Coronary artery (tissue), 2 donors: ENCODE measurements around the gene CSF3.
A peak's percentile ranks its signal among the peaks of the same experiment; 100 is the strongest.
"Not testable (repeated sequence)": the region's sequence is repeated elsewhere in the genome, so short reads cannot be mapped to it uniquely, and the experiment has no call there.

Experiments
- DNase-seq: peaks from one replicate; pipeline ENCODE4 v3.0.0-alpha.2; 2017; ENCODE audit warnings: low spot score
- H3K27ac ChIP-seq, 2 donors: fragments of 200-600 bp; sonication (generic); one replicate each; pipeline ENCODE4 v1.5.1; 2016 to 2019
- H3K4me3 ChIP-seq: fragments of 200-600 bp; sonication (generic); 2 replicates; pipeline ENCODE4 v1.5.1; 2016; ENCODE audit warnings: mild to moderate bottlenecking, moderate library complexity
- TF ChIP-seq, protein P1 (sequence below): fragments of 200-600 bp; sonication (generic); IDR thresholded peaks from one replicate; pipeline ENCODE4 v1.5.1; 2019; ENCODE audit warnings: antibody characterized with exemption

CSF3 gene

GRCh38 chr17:39996162-39996561 lies 19.1 kb upstream of the CSF3 start:
- H3K27ac ChIP-seq, result peak overlapping the region in 1 of 2 donors; percentile 37
- no peak for DNase-seq
- H3K4me3 ChIP-seq, result no peak overlapping the region
- TF ChIP-seq, protein P1, sequence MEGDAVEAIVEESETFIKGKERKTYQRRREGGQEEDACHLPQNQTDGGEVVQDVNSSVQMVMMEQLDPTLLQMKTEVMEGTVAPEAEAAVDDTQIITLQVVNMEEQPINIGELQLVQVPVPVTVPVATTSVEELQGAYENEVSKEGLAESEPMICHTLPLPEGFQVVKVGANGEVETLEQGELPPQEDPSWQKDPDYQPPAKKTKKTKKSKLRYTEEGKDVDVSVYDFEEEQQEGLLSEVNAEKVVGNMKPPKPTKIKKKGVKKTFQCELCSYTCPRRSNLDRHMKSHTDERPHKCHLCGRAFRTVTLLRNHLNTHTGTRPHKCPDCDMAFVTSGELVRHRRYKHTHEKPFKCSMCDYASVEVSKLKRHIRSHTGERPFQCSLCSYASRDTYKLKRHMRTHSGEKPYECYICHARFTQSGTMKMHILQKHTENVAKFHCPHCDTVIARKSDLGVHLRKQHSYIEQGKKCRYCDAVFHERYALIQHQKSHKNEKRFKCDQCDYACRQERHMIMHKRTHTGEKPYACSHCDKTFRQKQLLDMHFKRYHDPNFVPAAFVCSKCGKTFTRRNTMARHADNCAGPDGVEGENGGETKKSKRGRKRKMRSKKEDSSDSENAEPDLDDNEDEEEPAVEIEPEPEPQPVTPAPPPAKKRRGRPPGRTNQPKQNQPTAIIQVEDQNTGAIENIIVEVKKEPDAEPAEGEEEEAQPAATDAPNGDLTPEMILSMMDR, result no peak

DNA sequence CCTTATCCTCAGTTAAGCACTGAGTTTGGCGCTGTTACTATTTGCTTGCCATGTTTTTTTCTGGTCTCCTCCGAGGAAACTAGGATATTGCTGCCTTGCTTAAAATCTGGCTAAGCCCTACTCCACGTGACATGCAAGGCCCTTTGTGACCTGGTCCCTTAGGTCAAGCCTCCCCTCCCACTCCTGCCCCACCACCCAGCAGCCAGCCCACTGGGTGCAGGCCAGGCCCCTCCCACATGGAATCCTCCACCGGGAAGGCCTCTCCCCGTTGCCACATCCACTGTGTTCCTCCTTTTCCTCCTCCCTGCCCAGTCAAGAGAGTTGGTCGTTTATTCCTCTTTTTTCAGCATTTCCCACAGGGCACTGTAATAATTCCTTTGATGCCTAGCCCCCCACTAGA lies 18.4 kb upstream of the CSF3 start:
- no peak for DNase-seq
- H3K4me3 ChIP-seq, result no peak overlapping the region
- peak overlapping the region in 1 of 2 donors; percentile 24 for H3K27ac ChIP-seq
- TF ChIP-seq, protein P1, result no peak

- TF ChIP-seq, protein P1, result no peak
- no peak for DNase-seq
- no peak overlapping the region for H3K4me3 ChIP-seq
- peak overlapping the region in 1 of 2 donors; percentile 24 for H3K27ac ChIP-seq
Observed at GRCh38 chr17:39997543-39997942, 17.7 kb upstream of the CSF3 start.

DNA sequence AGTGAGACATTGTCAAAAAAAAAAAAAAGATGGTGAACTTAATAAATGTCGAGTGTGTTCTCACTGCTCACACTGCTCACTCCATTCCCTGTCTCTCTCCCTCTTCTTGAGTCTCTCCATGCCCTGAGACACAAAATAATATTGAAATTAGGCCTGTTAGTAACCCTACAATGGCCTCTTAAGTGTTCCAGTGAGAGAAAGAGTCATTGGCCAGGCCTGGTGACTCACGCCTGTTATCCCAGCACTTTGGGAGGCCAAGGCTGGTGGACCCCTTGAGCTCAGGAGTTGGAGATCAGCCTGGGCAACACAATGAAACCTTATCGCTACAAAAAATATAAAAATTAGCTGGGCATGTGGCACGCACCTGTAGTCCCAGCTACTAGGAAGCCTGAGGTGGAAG lies 16.2 kb upstream of the CSF3 start:
- DNase-seq, result no peak
- TF ChIP-seq, protein P1, result no peak
- Histone ChIP-seq H3K27ac (no peak overlapping the region), H3K4me3 (no peak overlapping the region)

DNA sequence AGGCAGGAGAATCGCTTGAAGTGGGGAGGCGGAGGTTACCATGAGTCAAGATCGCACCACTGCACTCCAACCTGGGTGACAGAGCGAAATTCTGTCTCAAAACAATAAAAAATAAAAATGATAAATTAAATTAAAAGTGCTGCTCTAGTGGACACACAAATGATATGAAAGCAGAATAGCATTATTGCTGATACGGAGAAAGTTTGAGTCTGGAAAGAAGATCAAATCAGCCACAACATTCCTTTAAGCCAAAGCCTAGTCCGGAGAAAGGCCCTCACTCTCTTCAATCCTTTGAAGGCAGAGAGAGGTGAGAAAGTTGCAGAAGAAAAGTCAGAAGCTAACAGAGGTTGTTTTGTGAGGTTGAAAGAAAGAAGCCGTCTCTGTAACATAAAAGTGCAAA lies 15.1 kb upstream of the CSF3 start:
- H3K4me3 ChIP-seq, result no peak overlapping the region
- H3K27ac ChIP-seq, result no peak overlapping the region
- TF ChIP-seq, protein P1, result no peak

GRCh38 chr17:40001335-40001734 lies 13.9 kb upstream of the CSF3 start:
- not testable (repeated sequence) for DNase-seq, H3K4me3 ChIP-seq, H3K27ac ChIP-seq

More for the DNA sequence above, 15.1 kb upstream of the CSF3 start:
- DNase-seq, result no peak

DNA sequence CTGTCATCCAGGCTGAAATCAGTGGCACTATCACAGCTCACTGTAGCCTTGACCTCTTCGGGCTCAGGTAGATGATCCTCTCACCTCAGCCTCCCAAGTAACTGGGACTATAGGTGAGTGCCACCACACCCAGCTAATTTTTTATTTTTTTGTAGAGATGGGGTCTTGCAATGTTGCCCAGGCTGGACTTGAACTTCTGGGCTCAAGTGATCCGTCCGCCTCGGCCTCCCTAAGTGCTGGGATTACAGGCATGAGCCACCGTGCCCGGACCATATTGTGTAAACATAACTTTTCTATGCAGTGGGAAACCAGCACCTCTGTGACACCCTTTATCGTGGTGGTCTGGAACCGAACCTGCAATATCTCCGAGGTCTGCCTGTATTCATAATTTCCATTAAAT lies 11.2 kb upstream of the CSF3 start:
- H3K4me3 ChIP-seq, result no peak overlapping the region
- TF ChIP-seq, protein P1, result no peak
- no peak overlapping the region for H3K27ac ChIP-seq
- DNase-seq, result no peak

- H3K27ac ChIP-seq, result no peak overlapping the region
- no peak for DNase-seq
- H3K4me3 ChIP-seq, result no peak overlapping the region
- TF ChIP-seq, protein P1, result no peak
Observed at GRCh38 chr17:40004712-40005111, 10.5 kb upstream of the CSF3 start.
